Loucy (cell line): ENCODE measurements around the gene TRPM2.

Source experiments
- EZH2phosphoT487 ChIP-seq: fragments of 200-600 bp; IDR thresholded peaks from 2 replicates; pipeline ENCODE4 v1.6.1; 2018; ENCODE audit warnings: antibody characterized with exemption, mild to moderate bottlenecking, moderate library complexity, borderline replicate concordance
- TF ChIP-seq, protein P1 (sequence below): fragments of 200-600 bp; sonication (generic); conservative IDR thresholded peaks from 2 replicates; pipeline ENCODE4 v1.5.1; 2014; ENCODE audit warnings: mild to moderate bottlenecking, antibody characterized with exemption, low read length

DNA sequence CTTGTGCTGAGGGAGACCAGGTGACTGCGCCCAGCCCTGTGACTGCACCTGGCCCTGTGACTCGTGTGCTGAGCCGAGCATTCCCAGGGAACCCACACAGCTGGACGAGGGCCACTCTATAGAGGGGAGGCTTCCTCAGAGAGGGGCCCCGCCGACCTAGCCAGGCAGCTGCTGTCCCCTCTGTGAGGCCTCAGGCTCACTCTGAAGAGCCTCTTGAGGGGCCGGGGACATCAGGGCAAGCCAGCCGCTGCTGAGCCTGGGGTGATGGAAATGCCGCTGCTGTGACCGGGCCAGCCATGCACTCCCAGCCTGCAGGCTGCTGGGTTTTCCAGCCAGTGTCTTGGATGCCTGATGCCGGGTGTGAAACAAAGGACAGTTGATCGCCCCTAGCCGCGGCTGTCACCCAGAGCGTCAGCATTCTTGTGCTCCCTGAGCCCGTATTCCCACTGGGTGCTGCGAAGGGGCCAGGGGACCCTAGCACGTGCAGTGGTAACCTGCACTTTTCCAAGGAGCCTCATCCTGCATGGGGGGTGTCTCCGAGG is 36.1 kb upstream of the TRPM2 start:
- TF ChIP-seq, protein P1, sequence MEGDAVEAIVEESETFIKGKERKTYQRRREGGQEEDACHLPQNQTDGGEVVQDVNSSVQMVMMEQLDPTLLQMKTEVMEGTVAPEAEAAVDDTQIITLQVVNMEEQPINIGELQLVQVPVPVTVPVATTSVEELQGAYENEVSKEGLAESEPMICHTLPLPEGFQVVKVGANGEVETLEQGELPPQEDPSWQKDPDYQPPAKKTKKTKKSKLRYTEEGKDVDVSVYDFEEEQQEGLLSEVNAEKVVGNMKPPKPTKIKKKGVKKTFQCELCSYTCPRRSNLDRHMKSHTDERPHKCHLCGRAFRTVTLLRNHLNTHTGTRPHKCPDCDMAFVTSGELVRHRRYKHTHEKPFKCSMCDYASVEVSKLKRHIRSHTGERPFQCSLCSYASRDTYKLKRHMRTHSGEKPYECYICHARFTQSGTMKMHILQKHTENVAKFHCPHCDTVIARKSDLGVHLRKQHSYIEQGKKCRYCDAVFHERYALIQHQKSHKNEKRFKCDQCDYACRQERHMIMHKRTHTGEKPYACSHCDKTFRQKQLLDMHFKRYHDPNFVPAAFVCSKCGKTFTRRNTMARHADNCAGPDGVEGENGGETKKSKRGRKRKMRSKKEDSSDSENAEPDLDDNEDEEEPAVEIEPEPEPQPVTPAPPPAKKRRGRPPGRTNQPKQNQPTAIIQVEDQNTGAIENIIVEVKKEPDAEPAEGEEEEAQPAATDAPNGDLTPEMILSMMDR: no peak
- TF ChIP-seq EZH2phosphoT487: no peak
